Adrenal gland (tissue), 12 donors: Measurements from ENCODE around the gene AFAP1. TPM values are rescaled to one million over a fixed set of nuclear protein-coding genes. Genes with fewer than 3 reads are reported as not detected.

ENCODE experiments used
- DNase-seq, 7 donors: peaks; one replicate each; pipeline ENCODE4 v3.0.0-alpha.2; 2019 to 2020
- H3K27ac ChIP-seq, 5 donors: fragments of 200-600 bp; sonication (generic) in 4 of 5; 1 replicate in 3 of 5; 2 replicates in 2 of 5; pipeline versions ENCODE4 v1.5.1 to v1.8.0; 2016 to 2020; ENCODE audit warnings: mild to moderate bottlenecking in 1 of 5
- H3K27me3 ChIP-seq: fragments of 200-600 bp; 2 replicates; pipeline ENCODE4 v1.8.0; 2021
- H3K36me3 ChIP-seq, 2 donors: fragments of 200-600 bp; replicated peaks in 1 of 2; 1 replicate in 1 of 2; 2 replicates in 1 of 2; pipeline versions ENCODE4 v1.5.1 to v1.8.0; 2018 to 2022
- H3K4me1 ChIP-seq, 2 donors: fragments of 200-600 bp; replicated peaks in 1 of 2; 1 replicate in 1 of 2; 2 replicates in 1 of 2; pipeline versions ENCODE4 v1.5.1 to v1.8.0; 2018 to 2021
- H3K4me3 ChIP-seq, 4 donors: fragments of 200-600 bp; sonication (generic) in 3 of 4; one replicate each; pipeline ENCODE4 v1.5.1; 2016 to 2018
- H3K9me3 ChIP-seq, 3 donors: fragments of 200-600 bp; sonication (generic) in 1 of 3; replicated peaks in 1 of 3; 1 replicate in 2 of 3; 2 replicates in 1 of 3; pipeline versions ENCODE4 v1.5.1 to v1.8.0; 2016 to 2021
- CTCF ChIP-seq, 6 experiments: fragments of 450-650 bp in 4 of 6; fragments of 200-600 bp in 2 of 6; sonication (generic) in 1 of 6; IDR thresholded peaks; 1 replicate in 5 of 6; 2 replicates in 1 of 6; pipeline versions ENCODE4 v1.5.1 to v1.8.0; 2016 to 2021; ENCODE audit warnings: antibody characterized with exemption in 6 of 6, mild to moderate bottlenecking in 2 of 6, moderate library complexity in 1 of 6
- POLR2A ChIP-seq, 2 donors: fragments of 450-650 bp; IDR thresholded peaks; one replicate each; pipeline ENCODE4 v1.6.1; 2017; ENCODE audit warnings: antibody characterized with exemption in 2 of 2, mild to moderate bottlenecking in 2 of 2, moderate library complexity in 1 of 2
- WGBS, 4 donors: extraction: QIAGEN DNeasy Blood & Tissue Kit in 2 of 4; methylation state at CpG; one replicate each; pipeline versions ENCODE4 v1.1.5 to v1.1.7; 2013 to 2017; 5-methylcytosine and 5-hydroxymethylcytosine counted together
- intact Hi-C, 2 donors: fragments of 100-400 bp; cut with DNase I; formaldehyde crosslinking; loops; one replicate each; pipeline versions ENCODE4 v1.14.1 to v1.15.0; 2022 to 2023
- polyA plus RNA-seq, 3 donors: library from polyadenylated mRNA; stranded (reverse); fragments of 200-250 nt in 2 of 3; fragments of 350-450 nt in 1 of 3; fragmentation: Illumina TruSeq in 1 of 3; extraction: RNeasy Lipid Tissue Mini Kit (QIAGEN cat#74804) in 1 of 3; gene quantifications; one replicate each; pipeline ENCODE4 v1.2.3, GENCODE V29; 2013 to 2014
- total RNA-seq, 9 donors: library from RNA; depleted of rRNA in 4 of 9; stranded (reverse); fragments of >200 nt in 4 of 9; fragments of 120-200 nt in 1 of 9; fragmentation: NEBNext Ultra II Directional in 1 of 9; extraction: Animal tissue kit (Norgen Biotek cat#: 25700) in 1 of 9; gene quantifications; one replicate each; pipeline versions ENCODE4 v1.1.0 to v1.2.4, GENCODE V29; 2013 to 2023
- donor health status: healthy with polysubstance abuse.
- donor health status: Bipolar disorder and iron deficiency.
- donor health status: DM: yes; HTN: yes; CAD: no.
- donor health status: DM: no; HTN: no; CAD: no.
- donor health status: DM: no; HTN: no; CAD: no.
- donor health status: DM: yes; HTN: yes; CAD: no.

AFAP1 gene
- total and polyA plus RNA-seq, 12 donors: 3.3 to 16.1 (median 9.8) TPM

DNA sequence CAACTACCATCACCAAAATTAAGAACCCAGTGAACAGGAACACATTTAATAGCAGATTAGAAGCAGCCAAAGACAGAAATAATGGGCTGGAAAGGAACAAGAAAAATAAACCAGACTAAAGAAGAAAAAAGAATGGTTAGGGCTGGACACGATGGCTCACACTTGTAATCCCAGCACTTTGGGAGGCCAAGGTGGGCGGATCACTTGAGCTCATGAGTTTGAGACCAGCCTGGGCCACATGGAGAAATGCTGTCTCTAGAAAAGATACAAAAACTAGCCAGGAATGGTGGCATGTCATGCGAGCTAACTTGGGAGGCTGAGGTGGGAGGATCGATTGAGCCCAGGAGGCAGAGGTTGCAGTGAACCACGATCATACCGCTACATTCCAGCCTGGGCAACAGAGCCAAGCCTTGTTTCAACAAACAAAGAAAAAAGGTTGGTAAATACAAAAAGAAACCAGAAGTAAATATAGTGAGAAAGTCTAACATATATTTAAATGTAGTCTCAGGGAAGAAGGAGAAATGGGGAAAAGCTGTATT lies 102.0 kb downstream of the AFAP1 start:
- H3K27me3 ChIP-seq: no peaks in the 10 kb centered on the region
- intact Hi-C loops: no loop called here
- peaks cover 5 to 9% of the 10 kb centered on the region in 2 donors for H3K4me1 ChIP-seq
- TF ChIP-seq CTCF (IDR thresholded peaks at IDR 0.05) (no peak), POLR2A (IDR thresholded peaks at IDR 0.05) (no peak)
- WGBS, 4 donors: 90 to 93% (median 93%) methylated on average over 6 of the region's 6 CpGs
- H3K4me3 ChIP-seq: no peak overlapping the region
- peak overlapping the region in 3 of 5 donors; percentile 24 to 34 (median 30) for H3K27ac ChIP-seq
- no peak for DNase-seq
- no peaks in the 10 kb centered on the region for H3K9me3 ChIP-seq
- H3K36me3 ChIP-seq: no peaks in the 10 kb centered on the region

DNA sequence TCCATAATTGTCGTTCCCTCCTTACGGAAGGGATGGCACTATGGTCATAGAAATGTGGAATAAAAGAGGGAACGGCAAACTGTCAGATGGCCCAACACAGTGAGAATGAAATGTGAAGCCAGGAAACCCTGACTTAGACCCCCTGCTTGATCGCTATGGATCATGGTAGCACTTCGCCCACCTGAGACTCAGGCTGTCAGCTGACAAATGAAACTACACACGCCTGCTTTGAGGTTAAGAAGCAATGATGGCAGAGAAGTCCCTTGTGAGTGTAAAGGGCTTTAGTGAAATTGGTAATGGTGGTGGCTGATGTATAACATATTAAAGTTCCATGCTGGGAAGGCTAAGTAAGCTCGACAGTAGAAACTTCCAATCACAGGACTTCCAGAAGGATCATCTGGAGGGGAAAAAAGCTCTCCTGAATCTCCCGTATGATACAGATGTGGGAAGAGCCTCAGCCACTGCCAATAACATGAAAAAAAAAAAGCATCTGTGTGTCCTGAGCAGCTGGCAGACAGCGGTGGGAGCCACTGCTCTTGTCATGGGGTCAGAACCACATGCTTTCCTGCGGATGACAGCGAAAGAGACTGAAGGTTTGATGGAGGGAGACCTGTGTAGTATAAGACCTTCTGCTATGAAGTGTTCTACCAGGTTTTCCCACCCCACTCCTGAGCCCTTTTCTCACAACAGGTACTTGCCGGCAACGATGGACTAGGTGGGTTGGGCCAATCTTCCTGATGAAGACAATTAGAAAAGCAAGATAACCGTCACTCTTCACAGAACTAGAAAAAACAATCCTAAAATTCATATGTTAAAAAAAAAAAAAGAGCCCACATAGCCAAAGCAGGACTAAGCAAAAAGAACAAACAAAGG lies 107.6 kb downstream of the AFAP1 start:
- Histone ChIP-seq H3K36me3 (no peaks in the 10 kb centered on the region), H3K4me1 (peaks cover 0 to 14% of the 10 kb centered on the region in 2 donors), H3K9me3 (no peaks in the 10 kb centered on the region), H3K27ac (peak overlapping the region in 2 of 5 donors; percentile 3 to 8), H3K27me3 (no peaks in the 10 kb centered on the region), H3K4me3 (no peak overlapping the region)
- 84 to 92% (median 88%) methylated on average over 14 of the region's 14 CpGs for WGBS, 4 donors
- intact Hi-C loops: no loop called here
- DNase-seq: no peak
- TF ChIP-seq POLR2A (IDR thresholded peaks at IDR 0.05): no peak
- no peak for TF ChIP-seq CTCF (IDR thresholded peaks at IDR 0.05)

- WGBS, 4 donors: 65 to 74% (median 70%) methylated on average over 7 of the region's 7 CpGs
- H3K27ac ChIP-seq: peak overlapping the region in 2 of 5 donors; percentile 3 to 8
- H3K4me3 ChIP-seq: no peak overlapping the region
- no peaks in the 10 kb centered on the region for H3K9me3 ChIP-seq
- H3K4me1 ChIP-seq: peaks cover 0 to 14% of the 10 kb centered on the region in 2 donors
- no peaks in the 10 kb centered on the region for H3K27me3 ChIP-seq
- no peak for DNase-seq
- TF ChIP-seq CTCF (IDR thresholded peaks at IDR 0.05): no peak
- no peak for TF ChIP-seq POLR2A (IDR thresholded peaks at IDR 0.05)
- intact Hi-C loops: no loop called here
- H3K36me3 ChIP-seq: no peaks in the 10 kb centered on the region
Measured at GRCh38 chr4:7831330-7831729, 108.3 kb downstream of the AFAP1 start.

DNA sequence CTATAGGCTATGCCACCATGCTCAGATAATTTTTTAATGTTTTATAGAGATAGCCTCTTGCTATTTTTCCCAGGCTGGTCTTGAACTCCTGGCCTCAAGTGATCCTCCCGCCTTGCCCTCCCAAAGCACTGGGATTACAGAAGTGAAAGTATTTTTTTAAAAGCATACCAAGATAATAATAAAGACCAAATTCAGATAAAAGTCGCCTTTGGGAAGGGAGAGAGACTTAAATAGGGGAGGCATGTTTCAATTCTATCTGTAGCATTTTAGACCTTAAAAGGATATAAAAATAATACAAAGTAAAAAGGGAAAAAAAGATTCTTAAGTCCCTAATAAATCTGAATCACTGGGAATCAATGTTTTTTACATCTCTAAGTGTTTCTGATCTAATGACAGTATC lies 108.9 kb downstream of the AFAP1 start:
- Histone ChIP-seq H3K9me3 (no peaks in the 10 kb centered on the region), H3K27me3 (no peaks in the 10 kb centered on the region), H3K4me1 (peaks cover 0 to 14% of the 10 kb centered on the region in 2 donors), H3K36me3 (no peaks in the 10 kb centered on the region), H3K27ac (peak overlapping the region in 2 of 5 donors; percentile 11 to 34), H3K4me3 (no peak overlapping the region)
- no peak for DNase-seq
- intact Hi-C loops: no loop called here
- TF ChIP-seq CTCF (IDR thresholded peaks at IDR 0.05) (no peak), POLR2A (IDR thresholded peaks at IDR 0.05) (no peak)
- WGBS, 4 donors: 75 to 89% (median 83%) methylated on average over 2 of the region's 2 CpGs
